Measurements from ENCODE around the gene SETX.

Gene SETX

DNA sequence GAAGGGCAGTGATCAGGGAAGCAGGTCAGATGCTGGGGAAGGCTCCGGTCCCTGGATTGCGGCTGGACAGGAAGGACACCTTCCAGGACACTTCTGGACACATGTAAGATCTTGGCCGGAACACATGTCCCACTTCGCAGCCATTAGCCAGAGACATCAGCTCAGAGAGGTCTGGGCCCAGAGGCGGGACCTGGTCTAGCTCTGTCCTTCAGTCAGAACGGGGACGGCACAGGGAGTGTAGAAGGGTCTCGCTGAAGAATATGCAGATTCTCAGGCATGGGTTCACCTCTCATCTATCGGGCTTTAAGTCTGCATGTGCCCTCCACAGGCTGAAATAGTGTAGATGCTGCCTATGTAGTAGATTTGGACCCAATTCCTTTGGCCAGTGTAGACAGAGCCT lies 119.7 kb downstream of the SETX start:
- no peak overlapping the region for H3K27ac Mint-ChIP-seq
- H3K9me3 Mint-ChIP-seq = no peaks in the 10 kb centered on the region
- H3K4me3 Mint-ChIP-seq = no peak overlapping the region
- no peaks in the 10 kb centered on the region for H3K27me3 Mint-ChIP-seq (ENCODE audit: low read depth)
- H3K4me1 Mint-ChIP-seq (ENCODE audit: low read depth) = no peaks in the 10 kb centered on the region
- no peaks in the 10 kb centered on the region for H3K36me3 Mint-ChIP-seq (ENCODE audit: low read depth)

DNA sequence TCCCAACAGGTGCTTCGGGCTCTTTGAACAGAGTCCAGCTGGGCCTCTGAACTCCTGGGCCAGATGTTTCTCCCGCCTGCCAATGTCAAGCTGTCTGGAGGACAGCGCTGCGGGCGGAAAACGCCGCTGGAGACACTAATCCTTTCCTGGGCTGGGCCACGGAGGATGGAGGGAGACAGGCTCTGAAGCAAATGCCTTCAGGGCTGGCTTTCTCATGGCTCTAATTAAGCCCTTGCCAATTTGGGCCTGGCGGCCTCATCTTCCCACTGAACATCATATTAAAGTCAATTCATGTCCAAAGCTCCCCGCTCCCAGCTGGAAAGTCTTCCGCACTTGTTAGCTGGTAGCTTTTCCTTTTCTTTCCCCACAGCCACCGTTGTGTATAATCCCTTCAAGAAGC lies 120.3 kb downstream of the SETX start:
- Mint-ChIP-seq H3K9me3 (no peaks in the 10 kb centered on the region), H3K4me3 (no peak overlapping the region), H3K27ac (no peak overlapping the region), H3K27me3 (ENCODE audit: low read depth) (no peaks in the 10 kb centered on the region), H3K36me3 (ENCODE audit: low read depth) (no peaks in the 10 kb centered on the region), H3K4me1 (ENCODE audit: low read depth) (no peaks in the 10 kb centered on the region)

DNA sequence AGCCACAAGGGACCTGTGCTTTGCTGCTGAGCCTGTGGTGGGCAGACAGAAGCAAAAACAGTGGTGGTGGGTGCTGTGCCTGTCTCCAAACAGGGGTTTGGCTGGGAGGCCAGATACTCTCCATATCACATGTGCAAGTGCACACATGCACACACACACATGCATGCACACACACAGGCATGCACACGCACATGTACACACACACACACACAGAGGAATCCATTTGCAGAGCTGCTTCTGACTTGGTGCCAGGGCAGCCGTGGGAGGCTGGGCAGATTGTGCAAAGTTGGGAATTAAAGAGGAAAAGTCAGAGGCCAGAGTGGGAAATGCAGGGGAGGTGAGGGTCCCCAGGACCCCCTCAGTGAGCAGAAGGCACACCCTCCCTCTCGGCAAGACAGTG lies 121.6 kb downstream of the SETX start:
- Mint-ChIP-seq H3K4me3 (no peak overlapping the region), H3K9me3 (no peaks in the 10 kb centered on the region), H3K4me1 (ENCODE audit: low read depth) (no peaks in the 10 kb centered on the region), H3K36me3 (ENCODE audit: low read depth) (no peaks in the 10 kb centered on the region), H3K27me3 (ENCODE audit: low read depth) (no peaks in the 10 kb centered on the region), H3K27ac (no peak overlapping the region)

GRCh38 chr9:132232522-132232921 lies 122.3 kb downstream of the SETX start:
- Mint-ChIP-seq H3K36me3 (ENCODE audit: low read depth) (no peaks in the 10 kb centered on the region), H3K27me3 (ENCODE audit: low read depth) (no peaks in the 10 kb centered on the region), H3K4me3 (no peak overlapping the region), H3K4me1 (ENCODE audit: low read depth) (no peaks in the 10 kb centered on the region), H3K9me3 (no peaks in the 10 kb centered on the region), H3K27ac (no peak overlapping the region)

DNA sequence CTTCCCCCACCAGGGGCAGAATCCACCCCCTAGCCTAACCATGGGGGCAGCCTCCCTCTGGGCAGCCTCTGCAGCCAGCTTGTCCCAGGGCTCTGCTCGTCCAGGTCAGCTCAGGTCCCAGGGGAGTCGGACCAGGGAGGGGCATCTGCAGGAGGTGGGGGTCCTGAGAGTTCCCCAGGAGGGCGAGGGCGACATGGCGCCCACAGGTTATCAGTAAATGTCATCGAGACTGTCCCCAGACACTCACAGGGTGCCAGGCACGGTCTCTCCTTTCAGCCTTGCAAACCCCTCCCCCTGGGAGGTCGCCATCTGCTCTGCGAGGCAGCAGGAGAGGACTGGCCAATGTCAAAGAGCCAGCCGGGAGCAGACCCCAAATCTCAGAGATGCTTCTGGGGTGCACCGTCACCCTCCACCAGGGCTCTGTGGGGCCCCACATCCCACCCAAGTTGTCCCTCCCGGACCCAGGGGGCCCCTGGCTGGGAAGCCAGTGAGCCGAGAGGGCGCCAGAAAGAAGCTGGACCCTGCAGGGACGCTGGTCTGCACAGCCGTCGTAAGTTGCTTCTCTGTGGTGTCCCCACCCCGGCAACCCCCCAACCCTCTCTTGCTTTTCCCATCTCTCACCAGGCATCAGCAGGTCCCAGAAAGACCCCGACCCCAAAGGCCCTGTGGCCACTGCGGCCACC lies 123.6 kb downstream of the SETX start:
- H3K27me3 Mint-ChIP-seq (ENCODE audit: low read depth) = no peaks in the 10 kb centered on the region

GRCh38 chr9:132230605-132231004 lies 124.2 kb downstream of the SETX start:
- no peaks in the 10 kb centered on the region for H3K9me3 Mint-ChIP-seq
- H3K27me3 Mint-ChIP-seq (ENCODE audit: low read depth) = no peaks in the 10 kb centered on the region
- H3K36me3 Mint-ChIP-seq (ENCODE audit: low read depth) = no peaks in the 10 kb centered on the region
- no peak overlapping the region for H3K27ac Mint-ChIP-seq
- no peak overlapping the region for H3K4me3 Mint-ChIP-seq
- H3K4me1 Mint-ChIP-seq (ENCODE audit: low read depth) = no peaks in the 10 kb centered on the region

More for the DNA sequence above, 123.6 kb downstream of the SETX start:
- Mint-ChIP-seq H3K27ac (no peak overlapping the region), H3K9me3 (no peaks in the 10 kb centered on the region), H3K36me3 (ENCODE audit: low read depth) (no peaks in the 10 kb centered on the region), H3K4me1 (ENCODE audit: low read depth) (no peaks in the 10 kb centered on the region), H3K4me3 (no peak overlapping the region)

- H3K9me3 Mint-ChIP-seq = no peaks in the 10 kb centered on the region
- no peaks in the 10 kb centered on the region for H3K27me3 Mint-ChIP-seq (ENCODE audit: low read depth)
- H3K27ac Mint-ChIP-seq = no peak overlapping the region
- no peaks in the 10 kb centered on the region for H3K36me3 Mint-ChIP-seq (ENCODE audit: low read depth)
- H3K4me1 Mint-ChIP-seq (ENCODE audit: low read depth) = no peaks in the 10 kb centered on the region
- no peak overlapping the region for H3K4me3 Mint-ChIP-seq
Measured at GRCh38 chr9:132228062-132228461, 126.7 kb downstream of the SETX start.

DNA sequence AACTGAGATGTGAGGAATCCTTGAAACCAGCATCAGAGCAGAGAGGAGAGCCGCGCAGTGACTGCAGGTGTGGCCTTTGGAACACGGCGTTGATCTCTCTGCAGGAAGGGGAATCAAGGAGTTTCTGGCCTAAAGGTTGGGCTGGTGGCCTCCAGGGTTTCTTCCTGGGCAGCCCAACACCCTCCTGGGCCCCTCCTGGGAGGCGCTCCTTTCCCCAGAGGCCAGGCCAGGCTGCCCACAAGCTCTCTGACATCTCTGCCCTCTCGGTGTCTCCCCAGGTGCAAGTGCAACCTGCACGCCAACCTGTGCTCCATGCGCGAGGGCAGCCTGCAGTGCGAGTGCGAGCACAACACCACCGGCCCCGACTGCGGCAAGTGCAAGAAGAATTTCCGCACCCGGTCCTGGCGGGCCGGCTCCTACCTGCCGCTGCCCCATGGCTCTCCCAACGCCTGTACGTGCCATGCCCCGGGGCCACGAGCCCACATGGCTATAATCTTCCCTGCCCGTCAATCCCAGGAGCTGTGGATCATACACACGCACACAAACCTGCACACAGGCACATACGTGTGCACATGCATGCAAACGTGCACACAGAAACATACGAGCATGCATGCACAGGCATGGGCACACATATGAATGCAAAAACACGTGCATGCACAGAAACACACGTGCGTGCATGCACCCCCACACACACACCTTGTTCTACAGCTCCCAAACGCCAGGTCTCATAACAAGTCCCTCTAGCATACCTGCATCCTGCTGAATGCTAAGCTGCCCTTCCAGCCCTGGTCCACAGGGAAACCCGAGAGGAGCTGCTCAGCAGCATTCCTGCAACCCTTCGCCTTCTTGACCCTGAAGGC lies 128.0 kb downstream of the SETX start:
- Mint-ChIP-seq H3K36me3 (ENCODE audit: low read depth) (no peaks in the 10 kb centered on the region), H3K9me3 (no peaks in the 10 kb centered on the region), H3K27ac (no peak overlapping the region), H3K4me1 (ENCODE audit: low read depth) (no peaks in the 10 kb centered on the region), H3K27me3 (ENCODE audit: low read depth) (no peaks in the 10 kb centered on the region), H3K4me3 (no peak overlapping the region)

DNA sequence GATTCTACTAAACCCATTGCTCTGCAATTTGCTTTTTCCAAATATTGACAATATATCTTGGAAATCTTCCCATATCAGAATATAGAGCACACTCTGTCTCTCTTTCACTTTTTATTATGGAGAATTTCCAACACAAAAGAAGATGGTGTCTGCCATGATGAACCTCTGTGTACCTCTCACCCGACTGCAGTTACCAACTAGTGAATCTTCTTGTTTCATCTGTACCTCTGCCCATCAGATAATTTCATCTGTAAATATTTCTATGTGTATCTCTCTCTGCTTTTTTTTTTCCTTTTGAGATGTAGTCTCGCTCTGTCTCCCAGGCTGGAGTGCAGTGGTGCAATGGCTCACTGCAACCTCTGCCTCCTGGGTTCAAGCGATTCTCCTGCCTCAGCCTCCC lies 130.1 kb downstream of the SETX start:
- H3K27ac Mint-ChIP-seq = no peak overlapping the region

DNA sequence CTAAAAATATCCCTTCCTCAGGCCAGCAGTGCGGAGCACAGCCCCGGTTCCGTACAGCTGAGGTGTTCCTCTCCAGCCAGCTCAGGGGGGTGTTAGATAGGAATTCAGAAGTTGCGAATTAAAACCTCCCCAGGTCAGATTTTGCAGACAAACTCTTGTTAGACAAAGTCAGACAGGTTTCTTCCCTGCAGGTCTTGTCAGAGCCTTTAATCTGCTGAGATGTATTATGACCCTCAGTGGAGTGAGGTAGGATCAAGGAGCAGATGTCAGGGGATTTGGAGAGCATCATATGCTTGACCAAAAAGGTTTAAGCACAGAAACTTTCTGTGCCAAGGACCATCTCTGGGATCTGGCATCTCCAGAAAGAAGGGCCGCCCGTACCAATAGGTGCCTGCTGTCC lies 132.8 kb downstream of the SETX start:
- Mint-ChIP-seq H3K27me3 (ENCODE audit: low read depth) (no peaks in the 10 kb centered on the region), H3K9me3 (no peaks in the 10 kb centered on the region), H3K4me1 (ENCODE audit: low read depth) (no peaks in the 10 kb centered on the region), H3K4me3 (no peak overlapping the region), H3K27ac (no peak overlapping the region), H3K36me3 (ENCODE audit: low read depth) (no peaks in the 10 kb centered on the region)

More for the DNA sequence above, 130.1 kb downstream of the SETX start:
- Mint-ChIP-seq H3K36me3 (ENCODE audit: low read depth) (no peaks in the 10 kb centered on the region), H3K4me3 (no peak overlapping the region), H3K9me3 (no peaks in the 10 kb centered on the region), H3K27me3 (ENCODE audit: low read depth) (no peaks in the 10 kb centered on the region), H3K4me1 (ENCODE audit: low read depth) (no peaks in the 10 kb centered on the region)

DNA sequence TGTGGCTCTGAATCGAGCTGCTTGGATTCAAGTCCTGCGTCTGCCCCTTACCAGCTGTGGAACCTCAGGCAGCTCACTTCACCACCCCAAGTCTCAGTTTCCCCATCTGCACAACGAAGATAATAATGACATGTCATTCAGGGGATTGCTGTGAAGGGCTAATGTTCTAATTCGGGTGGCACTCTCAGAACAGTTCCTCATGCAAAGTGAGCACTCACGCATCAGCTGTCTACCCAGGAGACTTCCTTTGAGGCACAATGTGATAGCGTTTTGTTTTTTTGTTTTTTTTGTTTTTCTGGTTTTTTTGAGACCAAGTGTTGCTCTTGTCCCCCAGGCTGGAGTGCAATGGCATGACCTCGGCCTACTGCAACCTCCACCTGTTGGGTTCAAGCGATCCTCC lies 136.6 kb downstream of the SETX start:
- Mint-ChIP-seq H3K4me3 (no peak overlapping the region), H3K27me3 (ENCODE audit: low read depth) (no peaks in the 10 kb centered on the region), H3K36me3 (ENCODE audit: low read depth) (no peaks in the 10 kb centered on the region), H3K4me1 (ENCODE audit: low read depth) (no peaks in the 10 kb centered on the region), H3K27ac (no peak overlapping the region), H3K9me3 (no peaks in the 10 kb centered on the region)

- H3K27me3 Mint-ChIP-seq (ENCODE audit: low read depth) = no peaks in the 10 kb centered on the region
- H3K9me3 Mint-ChIP-seq = no peaks in the 10 kb centered on the region
- H3K27ac Mint-ChIP-seq = no peak overlapping the region
Measured at GRCh38 chr9:132216861-132217619, 137.7 kb downstream of the SETX start.

DNA sequence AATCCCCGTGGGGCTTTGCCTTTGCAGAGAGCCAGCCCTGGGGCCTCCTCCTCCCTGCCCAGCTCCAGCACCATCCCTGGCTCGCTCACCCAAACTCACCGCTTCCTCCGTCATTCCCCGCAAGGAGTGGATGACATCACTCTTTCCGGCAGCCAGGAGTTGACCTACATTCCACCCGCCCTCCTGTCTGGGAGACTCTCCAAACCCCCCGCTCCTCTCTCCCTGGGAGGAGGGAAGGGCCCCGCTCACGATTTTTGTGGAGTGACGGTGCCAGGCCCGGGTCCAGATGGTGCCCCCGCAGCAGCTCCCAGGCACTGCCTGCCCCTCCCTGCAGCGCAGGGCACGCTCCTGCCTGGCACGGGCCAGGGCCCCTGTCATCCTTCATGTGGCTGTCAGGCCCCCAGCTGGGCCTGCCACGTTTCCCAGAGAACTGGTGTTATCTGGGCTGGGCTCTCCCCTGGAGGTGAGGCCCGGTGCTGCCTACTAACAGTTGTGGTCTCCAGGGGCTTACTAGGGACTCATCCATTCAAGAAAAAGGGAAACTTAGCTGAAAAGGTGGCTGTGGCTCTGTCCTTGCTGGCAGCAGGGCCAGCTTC lies 140.7 kb downstream of the SETX start:
- no peak overlapping the region for H3K4me3 Mint-ChIP-seq
- no peak overlapping the region for H3K27ac Mint-ChIP-seq
- H3K27me3 Mint-ChIP-seq (ENCODE audit: low read depth) = no peaks in the 10 kb centered on the region
- H3K9me3 Mint-ChIP-seq = no peaks in the 10 kb centered on the region
- no peaks in the 10 kb centered on the region for H3K4me1 Mint-ChIP-seq (ENCODE audit: low read depth)
- H3K36me3 Mint-ChIP-seq (ENCODE audit: low read depth) = no peaks in the 10 kb centered on the region

More at GRCh38 chr9:132216861-132217619, 137.7 kb downstream of the SETX start:
- Mint-ChIP-seq H3K4me1 (ENCODE audit: low read depth) (no peaks in the 10 kb centered on the region), H3K4me3 (no peak overlapping the region), H3K36me3 (ENCODE audit: low read depth) (no peaks in the 10 kb centered on the region)

- Mint-ChIP-seq H3K36me3 (ENCODE audit: low read depth) (no peaks in the 10 kb centered on the region), H3K27ac (no peak overlapping the region), H3K9me3 (no peaks in the 10 kb centered on the region), H3K4me3 (no peak overlapping the region), H3K27me3 (ENCODE audit: low read depth) (no peaks in the 10 kb centered on the region), H3K4me1 (ENCODE audit: low read depth) (peaks cover 5% of the 10 kb centered on the region)
Measured at GRCh38 chr9:132211570-132211969, 143.2 kb downstream of the SETX start.

Measured in T-helper 1 cell treated with Interleukin-12 subunit alpha and Interleukin-12 subunit beta and Interleukin-4 antibody, amounts not matched to agents 30 μg/mL and 1 μg/mL, for 36 hours (primary cell).